ENCODE measurements around the gene RPL15.

- TF ChIP-seq CTCF (IDR thresholded peaks at IDR 0.05), result no peak
- TF ChIP-seq POLR2AphosphoS5 (IDR thresholded peaks at IDR 0.05), result no peak
- no peak for TF ChIP-seq POLR2A (IDR thresholded peaks at IDR 0.05; ENCODE audit: low read depth)
- no peak for TF ChIP-seq EP300 (IDR thresholded peaks at IDR 0.05)
Measured at GRCh38 chr3:23889950-23890349, 27.0 kb upstream of the RPL15 start.

Data from esophagus muscularis mucosa (tissue), 4 donors.